Mesenteric fat pad (tissue), 1 donor: Measurements from ENCODE around the gene DOCK3. TPM values are rescaled to one million over a fixed set of nuclear protein-coding genes. Genes with fewer than 3 reads are reported as not detected.
"Not testable (repeated sequence)": the region's sequence is repeated elsewhere in the genome, so short reads cannot be mapped to it uniquely, and the experiment has no call there.

Experiments
- DNase-seq: peaks from one replicate; pipeline ENCODE4 v3.0.0-alpha.2; 2020; ENCODE audit warnings: low spot score
- total RNA-seq: library from RNA; stranded (reverse); fragmentation: NEBNext Ultra II Directional; extraction: Animal tissue kit (Norgen Biotek cat#: 25700); gene quantifications from one replicate; pipeline ENCODE4 v1.2.1, GENCODE V29; 2021
- donor health status: DM: yes; HTN: yes; CAD: no.

Gene DOCK3
- total RNA-seq, 1 donor from 2014 or later = 0.51 TPM

- DNase-seq = not testable (repeated sequence)
Measured at GRCh38 chr3:50790894-50791293, 116.2 kb downstream of the DOCK3 start.

GRCh38 chr3:50792568-50792967 is 117.8 kb downstream of the DOCK3 start:
- DNase-seq = no peak

- not testable (repeated sequence) for DNase-seq
Measured at GRCh38 chr3:50803805-50804204, 129.1 kb downstream of the DOCK3 start.

GRCh38 chr3:50804376-50804775 is 129.6 kb downstream of the DOCK3 start:
- DNase-seq = not testable (repeated sequence)

GRCh38 chr3:50805321-50805720 is 130.6 kb downstream of the DOCK3 start:
- DNase-seq = no peak

GRCh38 chr3:50806031-50806430 is 131.3 kb downstream of the DOCK3 start:
- no peak for DNase-seq

GRCh38 chr3:50806806-50807205 is 132.1 kb downstream of the DOCK3 start:
- DNase-seq = no peak

- no peak for DNase-seq
Measured at GRCh38 chr3:50807266-50807665, 132.5 kb downstream of the DOCK3 start.

GRCh38 chr3:50811893-50812292 is 137.2 kb downstream of the DOCK3 start:
- DNase-seq = no peak

GRCh38 chr3:50815844-50816243 is 141.1 kb downstream of the DOCK3 start:
- DNase-seq = no peak

GRCh38 chr3:50816894-50817293 is 142.2 kb downstream of the DOCK3 start:
- DNase-seq = no peak

- DNase-seq = no peak
Measured at GRCh38 chr3:50817756-50818529, 143.2 kb downstream of the DOCK3 start.

- no peak for DNase-seq
Measured at GRCh38 chr3:50819882-50820281, 145.2 kb downstream of the DOCK3 start.

- no peak for DNase-seq
Measured at GRCh38 chr3:50825841-50826240, 151.1 kb downstream of the DOCK3 start.

GRCh38 chr3:50830451-50830850 is 155.7 kb downstream of the DOCK3 start:
- no peak for DNase-seq

- not testable (repeated sequence) for DNase-seq
Measured at GRCh38 chr3:50831009-50831408, 156.3 kb downstream of the DOCK3 start.

GRCh38 chr3:50840983-50841489 is 166.3 kb downstream of the DOCK3 start:
- no peak for DNase-seq

GRCh38 chr3:50848308-50848707 is 173.6 kb downstream of the DOCK3 start:
- no peak for DNase-seq

- no peak for DNase-seq
Measured at GRCh38 chr3:50850639-50851511, 176.1 kb downstream of the DOCK3 start.

GRCh38 chr3:50853936-50854335 is 179.2 kb downstream of the DOCK3 start:
- no peak for DNase-seq

GRCh38 chr3:50862221-50862620 is 187.5 kb downstream of the DOCK3 start:
- no peak for DNase-seq
